Cardiac muscle cell (in vitro differentiated cells and primary cell): ENCODE measurements around the gene ABCA1. TPM values are rescaled to one million over a fixed set of nuclear protein-coding genes. Genes with fewer than 3 reads are reported as not detected.

ENCODE experiments used
- DNase-seq, 2 donors: peaks; one replicate each; pipeline versions ENCODE4 v3.0.0 to v3.0.0-alpha.2; 2010 to 2017; ENCODE audit warnings: low read depth in 1 of 2, low spot score in 1 of 2
- H3K27ac ChIP-seq: fragments of 200-600 bp; sonication (generic); 2 replicates; pipeline ENCODE4 v1.5.1; 2016
- H3K27me3 ChIP-seq: fragments of 200-600 bp; sonication (generic); 2 replicates; pipeline ENCODE4 v1.6.0; 2016; ENCODE audit warnings: control low read depth
- H3K36me3 ChIP-seq: fragments of 200-600 bp; sonication (generic); 2 replicates; pipeline ENCODE4 v1.5.1; 2016; ENCODE audit warnings: control low read depth
- H3K4me1 ChIP-seq: fragments of 200-600 bp; sonication (generic); 2 replicates; pipeline ENCODE4 v1.8.1; 2017; ENCODE audit warnings: low read depth, mild to moderate bottlenecking, mixed run types
- H3K4me3 ChIP-seq: fragments of 200-600 bp; sonication (generic); 2 replicates; pipeline ENCODE4 v1.5.1; 2016; ENCODE audit warnings: mild to moderate bottlenecking
- H3K9me3 ChIP-seq: fragments of 200-600 bp; sonication (generic); 2 replicates; pipeline ENCODE4 v1.5.1; 2017; ENCODE audit warnings: low read depth, mild to moderate bottlenecking, control low read depth
- polyA plus RNA-seq: library from polyadenylated mRNA; unstranded; fragments of >200 nt; fragmentation: Nextera tagmentation; extraction: Ambion mirVana; gene quantifications from 2 replicates; pipeline ENCODE4 v1.2.1, GENCODE V29; 2016
- total RNA-seq: library from RNA; depleted of rRNA; stranded (reverse); fragments of >200 nt; gene quantifications from 2 replicates; pipeline ENCODE4 v1.2.3, GENCODE V29; 2016
- TF ChIP-seq, protein P1 (sequence below): IDR thresholded peaks from 2 replicates; pipeline ENCODE4 v1.5.1; 2012; ENCODE audit warnings: low read depth, mild to moderate bottlenecking, low read length

ABCA1 gene
- total and polyA plus RNA-seq, 2 experiments from 2014 or later = 2.5 to 23.0 TPM

- no peak overlapping the region for H3K4me3 ChIP-seq
- TF ChIP-seq, protein P1, sequence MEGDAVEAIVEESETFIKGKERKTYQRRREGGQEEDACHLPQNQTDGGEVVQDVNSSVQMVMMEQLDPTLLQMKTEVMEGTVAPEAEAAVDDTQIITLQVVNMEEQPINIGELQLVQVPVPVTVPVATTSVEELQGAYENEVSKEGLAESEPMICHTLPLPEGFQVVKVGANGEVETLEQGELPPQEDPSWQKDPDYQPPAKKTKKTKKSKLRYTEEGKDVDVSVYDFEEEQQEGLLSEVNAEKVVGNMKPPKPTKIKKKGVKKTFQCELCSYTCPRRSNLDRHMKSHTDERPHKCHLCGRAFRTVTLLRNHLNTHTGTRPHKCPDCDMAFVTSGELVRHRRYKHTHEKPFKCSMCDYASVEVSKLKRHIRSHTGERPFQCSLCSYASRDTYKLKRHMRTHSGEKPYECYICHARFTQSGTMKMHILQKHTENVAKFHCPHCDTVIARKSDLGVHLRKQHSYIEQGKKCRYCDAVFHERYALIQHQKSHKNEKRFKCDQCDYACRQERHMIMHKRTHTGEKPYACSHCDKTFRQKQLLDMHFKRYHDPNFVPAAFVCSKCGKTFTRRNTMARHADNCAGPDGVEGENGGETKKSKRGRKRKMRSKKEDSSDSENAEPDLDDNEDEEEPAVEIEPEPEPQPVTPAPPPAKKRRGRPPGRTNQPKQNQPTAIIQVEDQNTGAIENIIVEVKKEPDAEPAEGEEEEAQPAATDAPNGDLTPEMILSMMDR = no peak
- no peaks in the 10 kb centered on the region for H3K9me3 ChIP-seq
- H3K36me3 ChIP-seq = no peaks in the 10 kb centered on the region
- H3K4me1 ChIP-seq = peaks cover 10% of the 10 kb centered on the region
- H3K27ac ChIP-seq = no peak overlapping the region
- H3K27me3 ChIP-seq = no peaks in the 10 kb centered on the region
- DNase-seq = no peak
Observed at GRCh38 chr9:104843644-104844240, 84.2 kb downstream of the ABCA1 start.

- DNase-seq = no peak
- TF ChIP-seq, protein P1 = no peak
- Histone ChIP-seq H3K27ac (no peak overlapping the region), H3K9me3 (no peaks in the 10 kb centered on the region), H3K27me3 (no peaks in the 10 kb centered on the region), H3K4me1 (peaks cover 11% of the 10 kb centered on the region), H3K36me3 (no peaks in the 10 kb centered on the region), H3K4me3 (no peak overlapping the region)
Observed at GRCh38 chr9:104842698-104843097, 85.3 kb downstream of the ABCA1 start.

DNA sequence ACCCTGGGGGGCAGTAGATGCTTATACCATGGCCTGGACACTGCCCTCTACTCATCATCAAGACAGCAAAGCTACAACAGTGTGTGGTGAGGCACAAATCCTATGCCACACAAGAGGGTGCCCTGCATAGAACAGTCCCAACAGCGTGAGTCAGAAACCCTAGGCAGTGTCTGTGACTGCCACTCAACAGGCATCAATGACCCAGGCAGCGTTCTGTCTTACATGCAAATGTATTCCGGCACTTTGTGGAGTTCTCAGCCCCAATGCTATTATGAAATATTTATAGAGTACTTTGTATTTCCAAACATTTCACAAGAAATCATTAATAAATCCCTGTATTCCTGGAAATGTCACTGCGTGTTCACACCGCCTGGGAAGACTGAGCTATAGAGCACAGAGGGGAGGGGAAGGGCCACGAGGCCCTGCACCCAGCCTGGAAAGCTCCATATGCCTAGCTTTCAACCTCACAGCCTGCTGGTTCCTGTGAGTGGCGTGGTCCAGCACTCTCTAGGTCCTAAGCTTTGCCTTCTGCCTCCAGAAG lies 86.3 kb downstream of the ABCA1 start:
- Histone ChIP-seq H3K27me3 (no peaks in the 10 kb centered on the region), H3K27ac (no peak overlapping the region), H3K4me1 (peaks cover 21% of the 10 kb centered on the region), H3K36me3 (peaks cover 3% of the 10 kb centered on the region), H3K4me3 (no peak overlapping the region), H3K9me3 (no peaks in the 10 kb centered on the region)
- TF ChIP-seq, protein P1 = no peak
- no peak for DNase-seq

- H3K4me1 ChIP-seq = peaks cover 25% of the 10 kb centered on the region
- H3K27ac ChIP-seq = no peak overlapping the region
- TF ChIP-seq, protein P1 = no peak
- no peak overlapping the region for H3K4me3 ChIP-seq
- no peaks in the 10 kb centered on the region for H3K27me3 ChIP-seq
- DNase-seq = no peak
- H3K9me3 ChIP-seq = no peaks in the 10 kb centered on the region
- H3K36me3 ChIP-seq = peaks cover 3% of the 10 kb centered on the region
Observed at GRCh38 chr9:104838958-104839357, 89.0 kb downstream of the ABCA1 start.

DNA sequence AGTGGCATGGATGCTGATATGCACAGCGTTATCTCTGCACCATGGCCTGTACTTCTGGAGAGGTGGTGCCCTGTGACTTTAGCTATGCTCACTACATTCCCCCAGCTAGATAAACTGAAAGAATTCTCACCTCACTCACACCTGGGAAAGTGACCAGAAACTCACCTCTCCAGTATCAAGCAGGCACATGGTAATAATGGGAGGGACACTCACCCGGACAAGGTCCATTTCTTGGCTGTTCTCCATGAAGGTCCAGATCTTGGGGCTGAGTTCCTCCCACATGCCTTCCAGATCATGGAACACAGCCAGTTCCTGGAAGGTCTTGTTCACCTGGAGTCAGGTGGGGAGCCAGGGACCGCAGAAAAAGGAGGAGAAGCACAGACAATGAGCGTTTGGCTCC lies 91.2 kb downstream of the ABCA1 start:
- DNase-seq = peak in 1 of 2 donors; percentile 32
- H3K4me3 ChIP-seq = no peak overlapping the region
- no peaks in the 10 kb centered on the region for H3K9me3 ChIP-seq
- peak overlapping the region; percentile 64 for H3K27ac ChIP-seq
- H3K36me3 ChIP-seq = peaks cover 7% of the 10 kb centered on the region
- TF ChIP-seq, protein P1 = no peak
- H3K27me3 ChIP-seq = no peaks in the 10 kb centered on the region
- H3K4me1 ChIP-seq = peaks cover 25% of the 10 kb centered on the region
